MCF 10A (cell line): ENCODE data around the gene PUS10. TPM values are rescaled to one million over a fixed set of nuclear protein-coding genes. Genes with fewer than 3 reads are reported as not detected.

ENCODE experiments used
- BruUV-seq: library from RNA; stranded (reverse); fragments of 400-500 nt; replicated peaks from 2 replicates; lab custom pipeline; 2021; lab: Mats Ljungman, UMichigan
- CTCF ChIA-PET: fragments of 300-600 bp; sonication (Branson Sonifier 250); formaldehyde crosslinking; extraction: SDS; loops from one replicate; lab custom pipeline; 2021; ENCODE audit warnings: antibody characterized with exemption, inconsistent platforms; lab: Yijun Ruan, JAX
- POLR2A ChIA-PET: fragments of 300-600, 350-650 bp; sonication (Branson Sonifier 250); formaldehyde crosslinking; extraction: SDS; loops from one replicate; lab custom pipeline; 2020; ENCODE audit warnings: antibody characterized with exemption, inconsistent platforms; lab: Yijun Ruan, JAX
- DNase-seq: peaks from one replicate; pipeline ENCODE4 v3.0.0-alpha.2; 2018; ENCODE audit not compliant: unreplicated experiment
- H3K27ac Mint-ChIP-seq: one replicate; pipeline ENCODE4 v1.8.0; 2022; ENCODE audit warnings: mild to moderate bottlenecking, low read depth, mixed read lengths; ENCODE audit not compliant: unreplicated experiment
- H3K27me3 Mint-ChIP-seq: one replicate; pipeline ENCODE4 v1.8.0; 2022; ENCODE audit warnings: mixed read lengths; ENCODE audit not compliant: insufficient read depth, unreplicated experiment
- H3K36me3 Mint-ChIP-seq: one replicate; pipeline ENCODE4 v1.8.0; 2022; ENCODE audit warnings: mild to moderate bottlenecking, moderate library complexity, mixed read lengths; ENCODE audit not compliant: insufficient read depth, unreplicated experiment
- H3K4me1 Mint-ChIP-seq: one replicate; pipeline ENCODE4 v1.8.0; 2022; ENCODE audit warnings: mixed read lengths; ENCODE audit not compliant: insufficient read depth, unreplicated experiment
- H3K4me3 Mint-ChIP-seq: one replicate; pipeline ENCODE4 v1.8.0; 2022; ENCODE audit warnings: mild to moderate bottlenecking, moderate library complexity, mixed read lengths; ENCODE audit not compliant: unreplicated experiment
- H3K9me3 Mint-ChIP-seq: one replicate; pipeline ENCODE4 v1.8.0; 2022; ENCODE audit warnings: mixed read lengths; ENCODE audit not compliant: unreplicated experiment
- intact Hi-C: fragments of 100-400 bp; cut with micrococcal nuclease; formaldehyde crosslinking; loops from 2 replicates; pipeline ENCODE4 v1.14.1; 2022
- total RNA-seq: library from RNA; stranded (reverse); gene quantifications from 2 replicates; pipeline ENCODE4 v1.2.3, GENCODE V29; 2022
- TF ChIP-seq, protein P1 (sequence below): fragments of 200-600 bp; IDR thresholded peaks from one replicate; pipeline ENCODE4 v1.8.0; 2022; ENCODE audit warnings: antibody characterized with exemption, mild to moderate bottlenecking; ENCODE audit not compliant: unreplicated experiment

The PUS10 gene
- total RNA-seq, 1 experiment from 2014 or later: 5.0 TPM

GRCh38 chr2:61057562-61057961 is 39.5 kb upstream of the PUS10 start:
- TF ChIP-seq, protein P1, sequence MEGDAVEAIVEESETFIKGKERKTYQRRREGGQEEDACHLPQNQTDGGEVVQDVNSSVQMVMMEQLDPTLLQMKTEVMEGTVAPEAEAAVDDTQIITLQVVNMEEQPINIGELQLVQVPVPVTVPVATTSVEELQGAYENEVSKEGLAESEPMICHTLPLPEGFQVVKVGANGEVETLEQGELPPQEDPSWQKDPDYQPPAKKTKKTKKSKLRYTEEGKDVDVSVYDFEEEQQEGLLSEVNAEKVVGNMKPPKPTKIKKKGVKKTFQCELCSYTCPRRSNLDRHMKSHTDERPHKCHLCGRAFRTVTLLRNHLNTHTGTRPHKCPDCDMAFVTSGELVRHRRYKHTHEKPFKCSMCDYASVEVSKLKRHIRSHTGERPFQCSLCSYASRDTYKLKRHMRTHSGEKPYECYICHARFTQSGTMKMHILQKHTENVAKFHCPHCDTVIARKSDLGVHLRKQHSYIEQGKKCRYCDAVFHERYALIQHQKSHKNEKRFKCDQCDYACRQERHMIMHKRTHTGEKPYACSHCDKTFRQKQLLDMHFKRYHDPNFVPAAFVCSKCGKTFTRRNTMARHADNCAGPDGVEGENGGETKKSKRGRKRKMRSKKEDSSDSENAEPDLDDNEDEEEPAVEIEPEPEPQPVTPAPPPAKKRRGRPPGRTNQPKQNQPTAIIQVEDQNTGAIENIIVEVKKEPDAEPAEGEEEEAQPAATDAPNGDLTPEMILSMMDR: no peak
- Mint-ChIP-seq H3K9me3 (no peaks in the 10 kb centered on the region), H3K27me3 (no peaks in the 10 kb centered on the region), H3K36me3 (peaks cover 21% of the 10 kb centered on the region), H3K4me3 (no peak overlapping the region), H3K27ac (no peak overlapping the region), H3K4me1 (no peaks in the 10 kb centered on the region)
- ChIA-PET POLR2A (no interaction called here), CTCF (no interaction called here)
- DNase-seq: no peak
- no TSS peak for BruUV-seq
- intact Hi-C loops: no loop called here

GRCh38 chr2:61055557-61055956 is 37.5 kb upstream of the PUS10 start:
- no peaks in the 10 kb centered on the region for H3K9me3 Mint-ChIP-seq
- H3K4me1 Mint-ChIP-seq: no peaks in the 10 kb centered on the region
- H3K27ac Mint-ChIP-seq: no peak overlapping the region
- ChIA-PET CTCF (interaction anchor here (0.7 to 1.4 kb wide), 3 partner anchors 21 to 189 kb away, joined by 3 to 4 read pairs (median 3); no protein-coding TSS in a partner anchor), POLR2A (interaction anchor here (0.6 to 2.4 kb wide), 2 partner anchors 11 to 86 kb away, joined by 3 to 6 read pairs; partner anchors contain the start of gene SANBR)
- DNase-seq: no peak
- TF ChIP-seq, protein P1: no peak
- no peaks in the 10 kb centered on the region for H3K27me3 Mint-ChIP-seq
- BruUV-seq: no TSS peak
- peaks cover 28% of the 10 kb centered on the region for H3K36me3 Mint-ChIP-seq
- no peak overlapping the region for H3K4me3 Mint-ChIP-seq
- intact Hi-C loops: no loop called here

DNA sequence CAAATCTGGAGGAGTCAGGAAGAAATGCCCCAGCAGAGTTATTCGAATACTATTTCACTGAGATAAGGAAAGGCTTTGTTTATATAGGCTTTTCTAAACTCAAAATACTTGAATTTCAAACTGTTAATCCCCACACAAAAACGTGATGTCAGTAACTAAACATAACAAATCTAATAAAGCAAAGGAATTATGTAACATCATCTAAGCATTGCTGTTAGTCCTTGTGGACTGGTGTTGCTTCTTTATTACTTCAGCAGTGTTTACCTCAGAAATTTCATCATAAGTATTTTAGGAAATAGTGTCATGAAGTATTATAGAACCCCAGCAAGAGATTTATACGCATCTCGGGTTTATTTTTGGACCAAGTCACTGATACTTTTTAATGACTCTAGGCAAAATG is 27.9 kb upstream of the PUS10 start:
- H3K27ac Mint-ChIP-seq: no peak overlapping the region
- no peak overlapping the region for H3K4me3 Mint-ChIP-seq
- TF ChIP-seq, protein P1: no peak
- intact Hi-C loops: no loop called here
- H3K4me1 Mint-ChIP-seq: no peaks in the 10 kb centered on the region
- BruUV-seq: no TSS peak
- peaks cover 66% of the 10 kb centered on the region for H3K36me3 Mint-ChIP-seq
- no peak for DNase-seq
- POLR2A ChIA-PET: interaction anchor here (0.9 kb wide), 1 partner anchor 131 kb away, joined by 3 read pairs; no protein-coding TSS in a partner anchor
- no peaks in the 10 kb centered on the region for H3K9me3 Mint-ChIP-seq
- CTCF ChIA-PET: interaction anchor here (0.9 kb wide), 1 partner anchor 18 kb away, joined by 3 read pairs; no protein-coding TSS in a partner anchor
- H3K27me3 Mint-ChIP-seq: no peaks in the 10 kb centered on the region

GRCh38 chr2:61045226-61045625 is 27.2 kb upstream of the PUS10 start:
- DNase-seq: no peak
- H3K27ac Mint-ChIP-seq: no peak overlapping the region
- intact Hi-C loops: no loop called here
- POLR2A ChIA-PET: interaction anchor here (0.9 kb wide), 1 partner anchor 132 kb away, joined by 3 read pairs; no protein-coding TSS in a partner anchor
- CTCF ChIA-PET: interaction anchor here (0.9 kb wide), 1 partner anchor 19 kb away, joined by 3 read pairs; no protein-coding TSS in a partner anchor
- TF ChIP-seq, protein P1: no peak
- no peak overlapping the region for H3K4me3 Mint-ChIP-seq
- H3K4me1 Mint-ChIP-seq: no peaks in the 10 kb centered on the region
- BruUV-seq: no TSS peak
- H3K27me3 Mint-ChIP-seq: no peaks in the 10 kb centered on the region
- peaks cover 62% of the 10 kb centered on the region for H3K36me3 Mint-ChIP-seq
- H3K9me3 Mint-ChIP-seq: no peaks in the 10 kb centered on the region
